Neural cell (in vitro differentiated cells): ENCODE results near the gene AP2A2. TPM values are rescaled to one million over a fixed set of nuclear protein-coding genes. Genes with fewer than 3 reads are reported as not detected.

ENCODE experiments used
- H2AFZ ChIP-seq: fragments of 200-600, 300-800 bp; sonication (generic), shearing (Covaris generic); 2 replicates; pipeline ENCODE4 v1.6.0; 2014; ENCODE audit warnings: low read depth, mild to moderate bottlenecking, antibody characterized with exemption, low read length, moderate library complexity
- H3F3A ChIP-seq: fragments of 200-600 bp; shearing (Covaris generic); 2 replicates; pipeline ENCODE4 v1.6.1; 2016; ENCODE audit warnings: mild to moderate bottlenecking, moderate library complexity, mixed read lengths, antibody characterized with exemption, low read length; ENCODE audit not compliant: insufficient read depth, poor library complexity, severe bottlenecking
- H3K27ac ChIP-seq: fragments of 200-600, 300-800 bp; sonication (generic), shearing (Covaris generic); 2 replicates; pipeline ENCODE4 v1.5.1; 2014; ENCODE audit warnings: mild to moderate bottlenecking, low read length, moderate library complexity
- H3K27me3 ChIP-seq: fragments of 300-800, 200-600 bp; sonication (generic), shearing (Covaris generic); 2 replicates; pipeline ENCODE4 v1.6.0; 2014; ENCODE audit warnings: mild to moderate bottlenecking, low read depth, low read length, moderate library complexity; ENCODE audit not compliant: insufficient read depth
- H3K36me3 ChIP-seq: fragments of 300-800, 200-600 bp; sonication (generic), shearing (Covaris generic); 2 replicates; pipeline ENCODE4 v1.5.1; 2014; ENCODE audit warnings: mild to moderate bottlenecking, antibody characterized with exemption, low read length, moderate library complexity; ENCODE audit not compliant: insufficient read depth
- H3K4me2 ChIP-seq: fragments of 300-800, 200-600 bp; sonication (generic), shearing (Covaris generic); 2 replicates; pipeline ENCODE4 v1.6.0; 2014; ENCODE audit warnings: mild to moderate bottlenecking, low read length
- H3K4me3 ChIP-seq: fragments of 300-800, 200-600 bp; sonication (generic), shearing (Covaris generic); 2 replicates; pipeline ENCODE4 v1.5.1; 2014; ENCODE audit warnings: mild to moderate bottlenecking, low read length, moderate library complexity
- H3K79me2 ChIP-seq: fragments of 200-600 bp; shearing (Covaris generic); replicated peaks from 2 replicates; pipeline ENCODE4 v1.6.0; 2014; ENCODE audit warnings: mild to moderate bottlenecking, low read length, moderate library complexity; ENCODE audit not compliant: insufficient read depth
- H3K9ac ChIP-seq: fragments of 300-800, 200-600 bp; sonication (generic), shearing (Covaris generic); 2 replicates; pipeline ENCODE4 v1.6.1; 2016; ENCODE audit warnings: mild to moderate bottlenecking, low read length, mixed read lengths
- H3K9me2 ChIP-seq: fragments of 200-600 bp; shearing (Covaris generic); 2 replicates; pipeline ENCODE4 v1.6.1; 2016; ENCODE audit warnings: mild to moderate bottlenecking, low read length, mixed read lengths; ENCODE audit not compliant: insufficient read depth
- H3K9me3 ChIP-seq: fragments of 200-600, 300-800 bp; sonication (generic), shearing (Covaris generic); 2 replicates; pipeline ENCODE4 v1.6.1; 2016; ENCODE audit warnings: mild to moderate bottlenecking, mixed run types, low read length, moderate library complexity, mixed read lengths
- H4K20me1 ChIP-seq: fragments of 200-600 bp; shearing (Covaris generic); 2 replicates; pipeline ENCODE4 v1.6.1; 2016; ENCODE audit warnings: mild to moderate bottlenecking, mixed run types; ENCODE audit not compliant: insufficient read depth
- CTCF ChIP-seq: fragments of 450-650 bp; IDR thresholded peaks from 2 replicates; pipeline ENCODE4 v1.5.1; 2014; ENCODE audit warnings: antibody characterized with exemption, mild to moderate bottlenecking, moderate library complexity; ENCODE audit not compliant: poor library complexity, severe bottlenecking
- EP300 ChIP-seq: fragments of 450-650 bp; conservative IDR thresholded peaks from 2 replicates; pipeline ENCODE4 v1.6.1; 2014; ENCODE audit warnings: antibody characterized with exemption, mild to moderate bottlenecking, moderate library complexity; ENCODE audit not compliant: poor library complexity, severe bottlenecking
- EZH2 ChIP-seq: fragments of 200-600, 300-800 bp; shearing (Covaris generic), sonication (generic); IDR thresholded peaks from 2 replicates; pipeline ENCODE4 v1.6.1; 2014; ENCODE audit warnings: antibody characterized with exemption, low read length, borderline replicate concordance, mild to moderate bottlenecking; ENCODE audit not compliant: insufficient read depth, poor library complexity, severe bottlenecking
- MXI1 ChIP-seq: fragments of 450-650 bp; conservative IDR thresholded peaks from 2 replicates; pipeline ENCODE4 v1.6.1; 2014; ENCODE audit warnings: antibody characterized with exemption, mild to moderate bottlenecking; ENCODE audit not compliant: poor library complexity, severe bottlenecking
- POLR2AphosphoS5 ChIP-seq: IDR thresholded peaks from 2 replicates; pipeline ENCODE4 v1.6.1; 2012
- RAD21 ChIP-seq: fragments of 450-650 bp; conservative IDR thresholded peaks from 2 replicates; pipeline ENCODE4 v1.6.1; 2014; ENCODE audit warnings: antibody characterized with exemption, mild to moderate bottlenecking, moderate library complexity
- REST ChIP-seq: IDR thresholded peaks from 2 replicates; pipeline ENCODE4 v1.6.1; 2012; ENCODE audit warnings: borderline replicate concordance
- SMC3 ChIP-seq: fragments of 450-650 bp; conservative IDR thresholded peaks from 2 replicates; pipeline ENCODE4 v1.6.1; 2014; ENCODE audit warnings: antibody characterized with exemption, mild to moderate bottlenecking, moderate library complexity; ENCODE audit not compliant: poor library complexity
- TAF1 ChIP-seq: IDR thresholded peaks from 2 replicates; pipeline ENCODE4 v1.6.1; 2012; ENCODE audit warnings: low read depth
- polyA plus RNA-seq: library from polyadenylated mRNA; depleted of rRNA; stranded (reverse); fragments of >200 nt; gene quantifications from 2 replicates; pipeline ENCODE4 v1.2.3, GENCODE V29; 2014

The AP2A2 gene
- polyA plus RNA-seq, 1 donor from 2014 or later = 46.5 TPM

- H3K9me3 ChIP-seq = no peaks in the 10 kb centered on the region
- no peak overlapping the region for H2AFZ ChIP-seq
- H3F3A ChIP-seq = no peaks in the 10 kb centered on the region
- no peak overlapping the region for H3K27ac ChIP-seq
- H3K9ac ChIP-seq = no peak overlapping the region
- H3K4me2 ChIP-seq = no peak overlapping the region
- no peaks in the 10 kb centered on the region for H4K20me1 ChIP-seq
- no peak overlapping the region for H3K4me3 ChIP-seq
- H3K9me2 ChIP-seq = no peaks in the 10 kb centered on the region
- TF ChIP-seq EP300 (no peak), RAD21 (no peak), SMC3 (no peak), REST (no peak), MXI1 (no peak), TAF1 (no peak), EZH2 (no peak), POLR2AphosphoS5 (no peak), CTCF (no peak)
- no peaks in the 10 kb centered on the region for H3K36me3 ChIP-seq
- H3K27me3 ChIP-seq = no peaks in the 10 kb centered on the region
- H3K79me2 ChIP-seq = no peaks in the 10 kb centered on the region
Measured at GRCh38 chr11:1029654-1030053, 104.0 kb downstream of the AP2A2 start.

GRCh38 chr11:1030086-1030485 is 104.4 kb downstream of the AP2A2 start:
- H3K9ac ChIP-seq = no peak overlapping the region
- H3F3A ChIP-seq = no peaks in the 10 kb centered on the region
- H3K4me3 ChIP-seq = no peak overlapping the region
- no peaks in the 10 kb centered on the region for H3K79me2 ChIP-seq
- H3K4me2 ChIP-seq = no peak overlapping the region
- no peaks in the 10 kb centered on the region for H3K9me3 ChIP-seq
- H3K27me3 ChIP-seq = no peaks in the 10 kb centered on the region
- H2AFZ ChIP-seq = no peak overlapping the region
- no peak for TF ChIP-seq MXI1
- TF ChIP-seq SMC3 = no peak
- TF ChIP-seq RAD21 = no peak
- no peak for TF ChIP-seq EZH2
- no peak for TF ChIP-seq EP300
- no peak for TF ChIP-seq CTCF
- TF ChIP-seq REST = no peak
- TF ChIP-seq POLR2AphosphoS5 = no peak
- TF ChIP-seq TAF1 = no peak
- H3K9me2 ChIP-seq = no peaks in the 10 kb centered on the region
- H4K20me1 ChIP-seq = no peaks in the 10 kb centered on the region
- no peak overlapping the region for H3K27ac ChIP-seq
- H3K36me3 ChIP-seq = no peaks in the 10 kb centered on the region
